NB4 (cell line): ENCODE data around the gene NUDT16.

Experiments
- MYC ChIP-seq: IDR thresholded peaks from 2 replicates; pipeline ENCODE4 v1.6.1; 2011; ENCODE audit warnings: low read depth, low read length
- POLR2A ChIP-seq: IDR thresholded peaks from 2 replicates; pipeline ENCODE4 v1.6.1; 2011; ENCODE audit warnings: mild to moderate bottlenecking; ENCODE audit not compliant: insufficient read length; ENCODE audit errors: extremely low read depth
- TF ChIP-seq, protein P1 (sequence below): IDR thresholded peaks from one replicate; pipeline ENCODE4 v1.5.1; 2012; ENCODE audit warnings: low read depth, low read length

DNA sequence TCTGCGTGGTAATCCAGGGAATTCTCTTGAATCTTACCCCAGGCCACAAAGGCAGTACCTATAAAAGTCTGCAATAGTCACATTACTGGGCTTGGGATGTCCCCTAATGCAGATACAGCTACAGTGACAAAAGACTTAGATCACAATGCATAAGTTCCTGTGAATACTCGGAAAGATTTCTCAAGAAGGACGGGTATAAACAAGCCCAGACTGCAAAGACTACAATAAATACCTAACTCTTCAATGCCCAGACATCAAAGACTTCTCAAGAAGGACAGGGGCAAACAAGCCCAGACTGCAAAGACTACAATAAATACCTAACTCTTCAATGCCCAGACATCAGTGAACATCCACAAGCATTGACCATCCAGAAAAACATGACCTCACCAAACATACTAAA is 50.9 kb downstream of the NUDT16 start:
- TF ChIP-seq MYC, result no peak
- TF ChIP-seq, protein P1, sequence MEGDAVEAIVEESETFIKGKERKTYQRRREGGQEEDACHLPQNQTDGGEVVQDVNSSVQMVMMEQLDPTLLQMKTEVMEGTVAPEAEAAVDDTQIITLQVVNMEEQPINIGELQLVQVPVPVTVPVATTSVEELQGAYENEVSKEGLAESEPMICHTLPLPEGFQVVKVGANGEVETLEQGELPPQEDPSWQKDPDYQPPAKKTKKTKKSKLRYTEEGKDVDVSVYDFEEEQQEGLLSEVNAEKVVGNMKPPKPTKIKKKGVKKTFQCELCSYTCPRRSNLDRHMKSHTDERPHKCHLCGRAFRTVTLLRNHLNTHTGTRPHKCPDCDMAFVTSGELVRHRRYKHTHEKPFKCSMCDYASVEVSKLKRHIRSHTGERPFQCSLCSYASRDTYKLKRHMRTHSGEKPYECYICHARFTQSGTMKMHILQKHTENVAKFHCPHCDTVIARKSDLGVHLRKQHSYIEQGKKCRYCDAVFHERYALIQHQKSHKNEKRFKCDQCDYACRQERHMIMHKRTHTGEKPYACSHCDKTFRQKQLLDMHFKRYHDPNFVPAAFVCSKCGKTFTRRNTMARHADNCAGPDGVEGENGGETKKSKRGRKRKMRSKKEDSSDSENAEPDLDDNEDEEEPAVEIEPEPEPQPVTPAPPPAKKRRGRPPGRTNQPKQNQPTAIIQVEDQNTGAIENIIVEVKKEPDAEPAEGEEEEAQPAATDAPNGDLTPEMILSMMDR, result no peak
- no peak for TF ChIP-seq POLR2A
